ENCODE measurements around the gene EHMT1. TPM values are rescaled to one million over a fixed set of nuclear protein-coding genes. Genes with fewer than 3 reads are reported as not detected.

The EHMT1 gene
- total RNA-seq, 1 donor from 2014 or later: 45.3 TPM

GRCh38 chr9:137870432-137870831, 251.6 kb downstream of the EHMT1 start:
- no peak for FAIRE-seq
- no peak for DNase-seq (ENCODE audit: low read depth)
- no peak for TF ChIP-seq CTCF (IDR thresholded peaks at IDR 0.05; ENCODE audit: insufficient read depth, low read length, severe bottlenecking)
- no peaks in the 10 kb centered on the region for H3K27me3 ChIP-seq (ENCODE audit: control insufficient read depth, insufficient read depth, low read length)
- no peak overlapping the region for H3K4me3 ChIP-seq (ENCODE audit: low read depth, low read length)
- H3K36me3 ChIP-seq (ENCODE audit: control insufficient read depth, insufficient read depth, low read length): no peaks in the 10 kb centered on the region

- FAIRE-seq: no peak
- no peak for DNase-seq (ENCODE audit: low read depth)
- Histone ChIP-seq H3K27me3 (ENCODE audit: control insufficient read depth, insufficient read depth, low read length) (peaks cover 2% of the 10 kb centered on the region), H3K36me3 (ENCODE audit: control insufficient read depth, insufficient read depth, low read length) (no peaks in the 10 kb centered on the region), H3K4me3 (ENCODE audit: low read depth, low read length) (no peak overlapping the region)
- no peak for TF ChIP-seq CTCF (IDR thresholded peaks at IDR 0.05; ENCODE audit: insufficient read depth, low read length, severe bottlenecking)
Measured at GRCh38 chr9:137872296-137872695, 253.5 kb downstream of the EHMT1 start.

GRCh38 chr9:137873408-137873807, 254.6 kb downstream of the EHMT1 start:
- H3K27me3 ChIP-seq (ENCODE audit: control insufficient read depth, insufficient read depth, low read length): peaks cover 2% of the 10 kb centered on the region
- no peak for FAIRE-seq

GRCh38 chr9:137873858-137874362, 255.1 kb downstream of the EHMT1 start:
- FAIRE-seq (no peak), DNase-seq (ENCODE audit: low read depth) (no peak)
- H3K4me3 ChIP-seq (ENCODE audit: low read depth, low read length): no peak overlapping the region
- peaks cover 2% of the 10 kb centered on the region for H3K27me3 ChIP-seq (ENCODE audit: control insufficient read depth, insufficient read depth, low read length)
- no peaks in the 10 kb centered on the region for H3K36me3 ChIP-seq (ENCODE audit: control insufficient read depth, insufficient read depth, low read length)
- TF ChIP-seq CTCF (IDR thresholded peaks at IDR 0.05; ENCODE audit: insufficient read depth, low read length, severe bottlenecking): no peak

More at GRCh38 chr9:137873408-137873807, 254.6 kb downstream of the EHMT1 start:
- no peaks in the 10 kb centered on the region for H3K36me3 ChIP-seq (ENCODE audit: control insufficient read depth, insufficient read depth, low read length)
- TF ChIP-seq CTCF (IDR thresholded peaks at IDR 0.05; ENCODE audit: insufficient read depth, low read length, severe bottlenecking): no peak
- no peak overlapping the region for H3K4me3 ChIP-seq (ENCODE audit: low read depth, low read length)
- DNase-seq (ENCODE audit: low read depth): no peak

GRCh38 chr9:137875354-137875753, 256.5 kb downstream of the EHMT1 start:
- no peak for TF ChIP-seq CTCF (IDR thresholded peaks at IDR 0.05; ENCODE audit: insufficient read depth, low read length, severe bottlenecking)
- FAIRE-seq (no peak), DNase-seq (ENCODE audit: low read depth) (no peak)
- Histone ChIP-seq H3K4me3 (ENCODE audit: low read depth, low read length) (no peak overlapping the region), H3K36me3 (ENCODE audit: control insufficient read depth, insufficient read depth, low read length) (no peaks in the 10 kb centered on the region), H3K27me3 (ENCODE audit: control insufficient read depth, insufficient read depth, low read length) (peaks cover 2% of the 10 kb centered on the region)

GRCh38 chr9:137875846-137876245, 257.0 kb downstream of the EHMT1 start:
- H3K4me3 ChIP-seq (ENCODE audit: low read depth, low read length): no peak overlapping the region
- DNase-seq (ENCODE audit: low read depth) (no peak), FAIRE-seq (no peak)
- no peaks in the 10 kb centered on the region for H3K36me3 ChIP-seq (ENCODE audit: control insufficient read depth, insufficient read depth, low read length)
- TF ChIP-seq CTCF (IDR thresholded peaks at IDR 0.05; ENCODE audit: insufficient read depth, low read length, severe bottlenecking): no peak
- peaks cover 2% of the 10 kb centered on the region for H3K27me3 ChIP-seq (ENCODE audit: control insufficient read depth, insufficient read depth, low read length)

All from bronchial epithelial cell (primary cell).